ENCODE data around the gene CALML5. TPM values are rescaled to one million over a fixed set of nuclear protein-coding genes. Genes with fewer than 3 reads are reported as not detected.
A peak's percentile ranks its signal among the peaks of the same experiment; 100 is the strongest.

Gene CALML5
- total RNA-seq, 1 experiment from 2014 or later: not detected

- no peak for TF ChIP-seq EMX1 (CRISPR knock-in tag; IDR thresholded peaks at IDR 0.05)
Observed at GRCh38 chr10:5458949-5459747, 40.2 kb downstream of the CALML5 start (continued).

DNA sequence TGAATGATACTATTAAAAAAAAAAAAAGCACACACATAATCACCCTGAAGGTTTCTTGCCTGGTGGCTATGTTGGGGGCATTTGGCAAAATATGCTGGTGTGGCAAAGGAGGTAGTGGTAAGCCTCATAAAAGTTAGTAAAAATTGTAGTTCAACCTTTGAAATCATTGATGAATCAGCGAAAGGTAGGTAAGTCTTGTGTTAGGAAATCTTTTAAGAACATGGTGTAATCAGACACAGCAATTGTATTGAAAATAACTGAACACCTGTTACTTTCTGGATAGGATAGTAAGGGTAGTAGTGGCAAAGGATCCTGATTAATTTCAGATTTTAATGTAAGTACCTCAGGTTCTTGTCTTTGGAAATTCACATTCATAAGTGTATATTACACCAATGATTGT is 40.9 kb downstream of the CALML5 start:
- H3K36me3 Mint-ChIP-seq: peaks cover 80% of the 10 kb centered on the region
- TF ChIP-seq FOXK1 (CRISPR knock-in tag; IDR thresholded peaks at IDR 0.05): no peak
- no peak for TF ChIP-seq FOXJ3 (CRISPR knock-in tag; IDR thresholded peaks at IDR 0.05; ENCODE audit: borderline replicate concordance)
- no peak for TF ChIP-seq RORB (CRISPR knock-in tag; IDR thresholded peaks at IDR 0.05)
- no peak for TF ChIP-seq ZNF138 (CRISPR knock-in tag; conservative IDR thresholded peaks at IDR 0.05)
- TF ChIP-seq NFYB (CRISPR knock-in tag; conservative IDR thresholded peaks at IDR 0.05; ENCODE audit: low read depth): no peak
- TF ChIP-seq, protein P1, sequence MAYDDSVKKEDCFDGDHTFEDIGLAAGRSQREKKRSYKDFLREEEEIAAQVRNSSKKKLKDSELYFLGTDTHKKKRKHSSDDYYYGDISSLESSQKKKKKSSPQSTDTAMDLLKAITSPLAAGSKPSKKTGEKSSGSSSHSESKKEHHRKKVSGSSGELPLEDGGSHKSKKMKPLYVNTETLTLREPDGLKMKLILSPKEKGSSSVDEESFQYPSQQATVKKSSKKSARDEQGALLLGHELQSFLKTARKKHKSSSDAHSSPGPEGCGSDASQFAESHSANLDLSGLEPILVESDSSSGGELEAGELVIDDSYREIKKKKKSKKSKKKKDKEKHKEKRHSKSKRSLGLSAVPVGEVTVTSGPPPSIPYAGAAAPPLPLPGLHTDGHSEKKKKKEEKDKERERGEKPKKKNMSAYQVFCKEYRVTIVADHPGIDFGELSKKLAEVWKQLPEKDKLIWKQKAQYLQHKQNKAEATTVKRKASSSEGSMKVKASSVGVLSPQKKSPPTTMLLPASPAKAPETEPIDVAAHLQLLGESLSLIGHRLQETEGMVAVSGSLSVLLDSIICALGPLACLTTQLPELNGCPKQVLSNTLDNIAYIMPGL (CRISPR knock-in tag; IDR thresholded peaks at IDR 0.05): no peak
- no peak for TF ChIP-seq NR2C2 (CRISPR knock-in tag; IDR thresholded peaks at IDR 0.05)
- no peak for TF ChIP-seq USF1 (CRISPR knock-in tag; IDR thresholded peaks at IDR 0.05)
- no peak for TF ChIP-seq PRRX2 (CRISPR knock-in tag; IDR thresholded peaks at IDR 0.05)
- TF ChIP-seq ARID4B (CRISPR knock-in tag; IDR thresholded peaks at IDR 0.05; ENCODE audit: borderline replicate concordance): no peak
- peak overlapping the region; percentile 2; the same call in 1 of the 2 replicates for H3K27ac Mint-ChIP-seq
- ChIA-PET POLR2A (no interaction called here), CTCF (no interaction called here)
- DNase-seq (ENCODE audit: low spot score): no peak
- H3K9me3 Mint-ChIP-seq: peaks cover 2% of the 10 kb centered on the region
- no peak overlapping the region for H3K4me3 Mint-ChIP-seq
- H3K27me3 Mint-ChIP-seq (ENCODE audit: low read depth): no peaks in the 10 kb centered on the region
- peaks cover 27% of the 10 kb centered on the region for H3K4me1 Mint-ChIP-seq
- no peak for ATAC-seq

DNA sequence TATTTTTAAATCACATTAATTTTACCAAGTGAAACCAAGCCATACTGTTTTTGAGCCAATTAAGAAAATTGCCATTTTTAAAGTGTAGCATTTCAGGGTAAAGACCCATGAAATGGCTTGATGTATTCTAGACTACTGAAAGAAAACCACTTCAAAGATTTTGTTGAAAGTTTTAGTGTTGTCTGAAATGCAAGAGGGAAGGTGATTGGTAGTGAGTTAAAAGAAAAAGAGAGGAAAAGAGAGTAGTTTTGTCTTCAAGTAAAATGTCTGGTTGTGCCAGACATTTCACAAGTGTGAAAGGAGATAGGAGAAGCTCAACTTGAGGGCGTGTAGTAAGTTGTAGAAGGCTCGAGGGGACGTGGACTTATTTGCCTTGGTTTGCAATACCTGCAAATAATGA is 41.6 kb downstream of the CALML5 start:
- H3K4me1 Mint-ChIP-seq: peaks cover 20% of the 10 kb centered on the region
- H3K27me3 Mint-ChIP-seq (ENCODE audit: low read depth): no peaks in the 10 kb centered on the region
- ATAC-seq: no peak
- H3K36me3 Mint-ChIP-seq: peaks cover 85% of the 10 kb centered on the region
- DNase-seq (ENCODE audit: low spot score): no peak
- ChIA-PET POLR2A (no interaction called here), CTCF (no interaction called here)
- H3K27ac Mint-ChIP-seq: peak overlapping the region; percentile 30; the same call in 1 of the 2 replicates
- no peaks in the 10 kb centered on the region for H3K9me3 Mint-ChIP-seq
- H3K4me3 Mint-ChIP-seq: no peak overlapping the region
- TF ChIP-seq ZNF317 (CRISPR knock-in tag; IDR thresholded peaks at IDR 0.05; ENCODE audit: borderline replicate concordance, low read depth): no peak
- TF ChIP-seq, protein P2, sequence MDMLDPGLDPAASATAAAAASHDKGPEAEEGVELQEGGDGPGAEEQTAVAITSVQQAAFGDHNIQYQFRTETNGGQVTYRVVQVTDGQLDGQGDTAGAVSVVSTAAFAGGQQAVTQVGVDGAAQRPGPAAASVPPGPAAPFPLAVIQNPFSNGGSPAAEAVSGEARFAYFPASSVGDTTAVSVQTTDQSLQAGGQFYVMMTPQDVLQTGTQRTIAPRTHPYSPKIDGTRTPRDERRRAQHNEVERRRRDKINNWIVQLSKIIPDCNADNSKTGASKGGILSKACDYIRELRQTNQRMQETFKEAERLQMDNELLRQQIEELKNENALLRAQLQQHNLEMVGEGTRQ (CRISPR knock-in tag; IDR thresholded peaks at IDR 0.05): no peak
- TF ChIP-seq FOXJ3 (CRISPR knock-in tag; IDR thresholded peaks at IDR 0.05; ENCODE audit: borderline replicate concordance): no peak
- TF ChIP-seq PRRX2 (CRISPR knock-in tag; IDR thresholded peaks at IDR 0.05): no peak
- TF ChIP-seq, protein P3, sequence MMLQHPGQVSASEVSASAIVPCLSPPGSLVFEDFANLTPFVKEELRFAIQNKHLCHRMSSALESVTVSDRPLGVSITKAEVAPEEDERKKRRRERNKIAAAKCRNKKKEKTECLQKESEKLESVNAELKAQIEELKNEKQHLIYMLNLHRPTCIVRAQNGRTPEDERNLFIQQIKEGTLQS (CRISPR knock-in tag; conservative IDR thresholded peaks at IDR 0.05): no peak
- no peak for TF ChIP-seq PREB (CRISPR knock-in tag; IDR thresholded peaks at IDR 0.05; ENCODE audit: borderline replicate concordance)
- TF ChIP-seq TP53 (CRISPR knock-in tag; IDR thresholded peaks at IDR 0.05): no peak
- no peak for TF ChIP-seq MYBL2 (CRISPR knock-in tag; IDR thresholded peaks at IDR 0.05)
- TF ChIP-seq, protein P4, sequence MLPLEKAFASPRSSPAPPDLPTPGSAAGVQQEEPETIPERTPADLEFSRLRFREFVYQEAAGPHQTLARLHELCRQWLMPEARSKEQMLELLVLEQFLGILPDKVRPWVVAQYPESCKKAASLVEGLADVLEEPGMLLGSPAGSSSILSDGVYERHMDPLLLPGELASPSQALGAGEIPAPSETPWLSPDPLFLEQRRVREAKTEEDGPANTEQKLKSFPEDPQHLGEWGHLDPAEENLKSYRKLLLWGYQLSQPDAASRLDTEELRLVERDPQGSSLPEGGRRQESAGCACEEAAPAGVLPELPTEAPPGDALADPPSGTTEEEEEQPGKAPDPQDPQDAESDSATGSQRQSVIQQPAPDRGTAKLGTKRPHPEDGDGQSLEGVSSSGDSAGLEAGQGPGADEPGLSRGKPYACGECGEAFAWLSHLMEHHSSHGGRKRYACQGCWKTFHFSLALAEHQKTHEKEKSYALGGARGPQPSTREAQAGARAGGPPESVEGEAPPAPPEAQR (CRISPR knock-in tag; IDR thresholded peaks at IDR 0.05): no peak
- TF ChIP-seq SP1 (CRISPR knock-in tag; conservative IDR thresholded peaks at IDR 0.05): no peak
- TF ChIP-seq ZBTB21 (CRISPR knock-in tag; IDR thresholded peaks at IDR 0.05; ENCODE audit: borderline replicate concordance): no peak
- TF ChIP-seq ZNF671 (CRISPR knock-in tag; IDR thresholded peaks at IDR 0.05): no peak
- TF ChIP-seq ZMAT4 (CRISPR knock-in tag; IDR thresholded peaks at IDR 0.05): no peak

Data from WTC11 (cell line).